Measurements from ENCODE around the gene HMGA1.

- TF ChIP-seq CTCF (conservative IDR thresholded peaks at IDR 0.05) (peak; percentile 70), ZFX (IDR thresholded peaks at IDR 0.05) (no peak)
These were observed 10.1 kb downstream of the HMGA1 start for GRCh38 chr6:34246563-34247391.

Data from C4-2B (cell line).